Stimulated activated CD8-positive, alpha-beta memory T cell treated with anti-CD3 and anti-CD28 coated beads, Interleukin-2, amount 100 ng/mL, for 1 hour (primary cell): Measurements from ENCODE around the gene BANP.

Source experiments
- DNase-seq, 2 donors: peaks; one replicate each; pipeline ENCODE4 v3.0.0-alpha.2; 2020; ENCODE audit warnings: low read depth in 2 of 2

BANP gene

GRCh38 chr16:87951552-87952538 lies 611 bp downstream of the BANP start:
- no peak for DNase-seq

DNA sequence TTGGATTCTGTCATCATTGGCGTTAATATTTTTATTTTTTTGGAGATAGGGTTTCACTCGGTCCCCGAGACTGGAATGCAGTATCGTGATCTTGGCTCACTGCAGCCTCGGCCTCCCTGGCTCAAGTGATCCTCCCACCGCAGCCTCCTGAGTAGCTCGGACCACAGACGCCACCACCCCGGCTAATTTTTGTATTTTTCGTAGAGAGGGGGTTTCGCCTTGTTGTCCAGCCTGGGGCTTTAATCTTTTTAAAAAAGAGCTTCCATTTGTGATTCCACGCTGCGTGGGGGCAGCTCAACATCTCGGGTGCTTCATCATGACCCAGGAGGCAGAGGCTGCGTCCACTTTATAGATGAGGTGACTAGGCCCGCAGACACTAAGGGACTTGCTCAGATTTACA lies 1.5 kb downstream of the BANP start:
- DNase-seq = no peak

GRCh38 chr16:87953308-87954215 lies 2.3 kb downstream of the BANP start:
- no peak for DNase-seq

DNA sequence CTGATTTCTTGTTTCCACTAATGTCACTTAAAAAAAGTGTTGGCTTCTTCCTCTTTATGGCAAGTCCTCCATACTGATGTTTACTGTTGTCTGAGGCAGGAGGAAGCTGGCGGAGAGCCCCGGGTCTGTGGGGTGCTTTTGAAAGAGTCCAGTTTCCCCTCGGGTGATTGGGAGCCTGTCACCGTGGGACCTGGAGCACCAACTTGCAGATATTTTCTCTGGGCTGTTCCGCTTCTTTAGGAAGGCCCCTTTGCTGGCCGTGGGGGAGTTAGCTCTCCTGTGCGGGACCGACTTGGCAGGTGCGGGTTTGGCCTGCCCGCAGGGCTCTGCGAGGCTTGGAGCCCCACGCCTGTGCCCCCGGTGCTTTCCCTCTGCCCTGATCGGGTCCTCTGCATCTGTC lies 3.1 kb downstream of the BANP start:
- DNase-seq = no peak

DNA sequence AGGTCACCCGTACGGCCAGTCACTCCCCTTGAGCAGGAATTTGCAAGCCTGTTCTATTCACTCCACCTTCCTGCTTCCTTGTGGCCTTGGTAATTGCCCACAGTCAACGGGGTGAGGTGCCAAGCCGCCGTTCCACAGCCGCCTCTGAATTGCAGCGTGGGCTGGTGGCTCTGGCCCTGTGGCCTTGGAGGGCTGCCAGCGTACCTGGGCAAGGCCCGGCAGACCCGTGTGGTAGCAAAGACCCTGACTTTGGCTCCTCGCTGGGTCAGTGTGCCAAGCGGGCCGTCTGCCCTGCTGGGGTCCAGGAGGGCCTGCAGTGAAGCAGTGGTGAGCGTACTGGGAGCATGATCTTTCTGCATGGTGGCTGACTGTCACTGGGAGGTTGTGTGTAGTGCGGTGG lies 3.6 kb downstream of the BANP start:
- DNase-seq = no peak

DNA sequence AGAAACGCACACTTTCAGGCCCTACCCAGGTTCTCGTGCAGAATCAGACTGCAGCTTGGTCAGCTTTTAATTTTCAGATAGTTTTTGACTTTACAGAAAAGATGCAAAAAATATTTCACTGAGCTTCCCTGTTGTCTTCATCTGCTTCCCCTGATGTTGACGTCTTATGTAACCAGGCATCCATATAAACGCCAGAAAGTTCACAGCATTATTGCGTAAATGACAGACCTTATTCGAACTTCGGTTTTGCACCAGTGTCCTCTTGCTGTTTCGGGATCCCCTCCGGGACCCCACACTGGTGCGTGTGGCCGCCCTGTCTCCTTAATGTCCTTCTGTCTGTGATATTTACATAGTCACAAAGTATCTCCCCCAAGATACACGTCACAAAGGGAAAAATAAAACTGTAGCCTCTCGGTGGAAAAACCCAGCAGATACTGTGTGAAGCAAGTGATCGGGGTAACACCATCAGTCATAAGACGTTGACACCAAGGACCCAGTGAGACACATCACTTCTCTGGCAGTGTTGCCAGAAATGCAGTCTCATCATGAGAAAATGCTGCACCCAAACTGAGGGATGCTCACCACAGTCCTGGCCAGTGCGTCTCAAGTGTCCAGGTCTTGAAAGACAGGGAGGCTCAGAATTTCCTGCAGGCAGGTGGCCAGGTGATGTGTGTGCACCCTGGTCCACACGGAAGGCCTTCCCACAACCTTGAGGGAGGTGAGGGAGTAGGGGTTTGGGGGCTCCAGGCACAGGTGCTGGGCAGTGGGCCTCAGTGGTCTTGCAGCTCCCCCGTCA lies 4.3 kb downstream of the BANP start:
- no peak for DNase-seq

DNA sequence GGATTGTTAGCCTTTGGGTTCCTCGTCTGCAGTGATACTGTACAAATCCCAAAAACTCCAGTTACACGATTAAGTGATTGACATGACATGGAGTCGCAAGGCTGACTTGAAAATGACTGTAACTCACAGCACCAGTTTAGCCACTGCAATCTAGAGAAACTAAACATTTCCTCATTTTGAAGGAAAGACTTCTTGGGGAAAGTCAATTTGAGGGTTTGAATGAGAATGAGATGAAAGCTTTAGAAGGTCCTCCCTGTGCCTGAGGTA lies 4.8 kb downstream of the BANP start:
- DNase-seq = no peak

DNA sequence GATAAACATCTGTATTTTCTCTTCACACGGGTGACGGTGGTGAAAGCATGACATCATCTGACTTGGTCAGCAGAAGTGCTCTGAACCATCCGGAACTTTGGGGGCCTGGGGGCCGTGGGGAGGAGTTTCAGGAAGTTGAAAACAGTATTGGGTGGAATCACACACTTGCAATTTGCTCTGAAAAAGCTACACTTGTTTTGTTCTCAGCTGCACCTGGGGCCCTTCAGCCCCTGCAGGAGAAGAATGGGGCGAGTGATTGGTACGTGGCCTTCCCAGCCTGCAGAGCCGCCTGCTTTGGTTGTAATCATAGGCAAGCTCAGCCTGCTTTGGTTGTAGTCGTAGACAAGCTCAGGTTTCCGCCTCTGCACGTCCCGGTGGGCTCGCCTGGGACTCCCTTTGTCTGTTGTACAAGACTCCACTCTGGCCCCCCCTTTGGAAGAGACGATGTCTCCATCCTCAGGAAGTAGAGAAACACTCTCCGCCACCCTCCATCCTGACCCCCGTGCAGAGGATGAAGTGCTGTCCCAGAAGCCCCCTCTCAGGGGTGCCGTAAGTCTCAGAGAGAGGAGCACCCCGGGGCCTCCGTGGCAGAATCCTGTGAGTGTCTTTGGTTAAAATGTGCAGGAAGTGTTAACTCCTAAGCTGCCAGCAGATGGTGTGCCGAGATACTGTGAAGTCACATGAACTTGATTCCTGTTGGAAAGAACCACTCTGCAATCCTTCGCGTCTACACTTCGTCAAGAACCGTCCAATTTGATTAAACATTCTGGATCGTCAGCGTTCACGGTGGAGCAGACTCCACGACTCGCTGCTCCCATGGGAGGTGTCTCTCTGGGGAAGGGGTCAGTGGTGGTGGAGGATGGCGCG lies 5.4 kb downstream of the BANP start:
- peak in 1 of 2 donors; percentile 43 for DNase-seq

DNA sequence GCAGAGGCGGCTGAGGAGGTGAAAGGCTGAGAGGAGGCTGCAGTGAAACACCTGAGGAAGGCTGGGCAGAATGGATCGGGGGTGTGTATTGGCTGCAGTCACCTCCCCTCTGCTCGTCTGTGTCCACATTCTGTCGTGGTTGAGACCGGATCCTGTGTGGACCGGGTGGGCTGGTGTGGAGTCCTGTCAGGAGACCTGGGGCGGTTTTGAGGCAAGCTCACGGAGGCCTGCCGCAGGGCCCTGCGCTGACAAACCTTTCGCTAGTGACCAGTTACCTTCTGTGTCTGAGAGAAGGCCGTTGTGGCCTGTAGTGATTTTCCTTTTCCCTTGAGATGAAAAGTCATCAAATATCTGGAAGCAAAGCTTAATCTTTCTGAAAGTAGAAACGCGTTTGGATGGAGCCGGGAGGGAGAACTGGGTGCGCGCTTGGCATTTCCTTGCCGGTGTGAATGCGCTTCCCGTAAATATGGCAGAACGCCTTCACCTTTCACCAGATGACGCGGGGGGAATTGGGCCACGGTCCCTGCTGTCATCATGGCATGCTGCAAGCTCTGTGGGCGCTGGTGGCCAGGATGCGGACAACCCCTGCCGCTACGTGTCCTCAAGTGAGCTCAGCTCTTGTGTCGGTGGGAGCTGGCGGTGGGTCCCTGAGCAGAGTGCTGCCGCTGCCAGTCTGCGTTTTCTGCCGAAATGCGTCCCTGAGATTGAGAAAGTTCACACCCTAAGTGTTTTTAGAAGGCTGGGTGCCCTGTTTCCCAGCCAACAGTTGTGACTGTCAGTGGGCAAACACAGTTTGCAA lies 6.3 kb downstream of the BANP start:
- no peak for DNase-seq

- no peak for DNase-seq
Measured at GRCh38 chr16:87958632-87959031, 7.4 kb downstream of the BANP start.

DNA sequence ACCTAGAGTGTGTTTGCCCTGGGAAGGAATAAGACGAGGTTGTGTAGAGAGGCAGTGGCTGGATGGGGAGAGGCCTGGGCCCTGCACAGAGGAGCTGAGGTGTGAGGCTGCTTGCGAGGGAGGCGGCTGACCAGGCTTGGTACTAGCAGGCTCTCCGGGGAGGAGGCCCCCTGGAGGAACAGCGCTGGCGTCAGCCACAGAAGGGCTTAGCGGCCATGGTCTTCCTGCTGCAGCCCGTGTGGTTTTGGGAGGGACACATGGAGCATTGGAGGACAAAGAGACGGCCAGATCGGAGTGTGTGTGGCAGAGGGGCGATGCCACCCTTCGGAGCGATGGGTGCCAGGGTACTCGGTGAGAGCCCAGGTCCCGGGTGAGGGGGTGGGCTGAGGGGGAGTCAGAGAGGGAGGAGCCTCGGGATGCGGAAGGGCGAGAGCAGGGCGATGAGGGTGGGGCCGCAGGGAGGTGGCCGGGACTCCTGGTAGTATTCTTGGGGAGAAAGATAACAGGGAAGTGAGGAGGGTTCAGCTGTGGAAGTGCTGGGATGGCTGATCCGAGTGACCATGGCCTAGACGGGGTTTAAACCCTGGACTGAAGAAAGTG lies 8.3 kb downstream of the BANP start:
- no peak for DNase-seq

- no peak for DNase-seq
Measured at GRCh38 chr16:87960296-87960695, 9.1 kb downstream of the BANP start.

- DNase-seq = no peak
Measured at GRCh38 chr16:87960852-87961251, 9.6 kb downstream of the BANP start.

- DNase-seq = no peak
Measured at GRCh38 chr16:87961623-87962022, 10.4 kb downstream of the BANP start.

DNA sequence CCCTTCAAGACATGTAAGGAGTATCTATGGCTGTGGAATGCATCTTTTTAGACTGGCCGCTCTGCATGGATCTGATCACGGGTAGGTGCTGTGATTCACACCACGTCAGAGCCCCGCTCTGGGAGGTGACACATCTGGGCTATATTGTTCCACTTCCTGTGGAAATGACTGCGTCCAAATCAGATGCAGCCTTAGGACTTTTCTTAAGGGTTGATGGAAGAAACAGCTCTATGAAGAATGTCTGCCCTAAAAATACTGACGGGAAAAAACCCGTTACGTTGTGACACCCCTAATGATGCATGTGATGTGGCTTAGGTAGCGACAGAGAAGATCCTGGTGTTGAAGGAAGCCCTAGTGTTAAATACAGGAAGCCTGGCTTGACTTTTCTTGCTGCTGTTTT lies 12.2 kb downstream of the BANP start:
- DNase-seq = peak; percentile 50 to 55

DNA sequence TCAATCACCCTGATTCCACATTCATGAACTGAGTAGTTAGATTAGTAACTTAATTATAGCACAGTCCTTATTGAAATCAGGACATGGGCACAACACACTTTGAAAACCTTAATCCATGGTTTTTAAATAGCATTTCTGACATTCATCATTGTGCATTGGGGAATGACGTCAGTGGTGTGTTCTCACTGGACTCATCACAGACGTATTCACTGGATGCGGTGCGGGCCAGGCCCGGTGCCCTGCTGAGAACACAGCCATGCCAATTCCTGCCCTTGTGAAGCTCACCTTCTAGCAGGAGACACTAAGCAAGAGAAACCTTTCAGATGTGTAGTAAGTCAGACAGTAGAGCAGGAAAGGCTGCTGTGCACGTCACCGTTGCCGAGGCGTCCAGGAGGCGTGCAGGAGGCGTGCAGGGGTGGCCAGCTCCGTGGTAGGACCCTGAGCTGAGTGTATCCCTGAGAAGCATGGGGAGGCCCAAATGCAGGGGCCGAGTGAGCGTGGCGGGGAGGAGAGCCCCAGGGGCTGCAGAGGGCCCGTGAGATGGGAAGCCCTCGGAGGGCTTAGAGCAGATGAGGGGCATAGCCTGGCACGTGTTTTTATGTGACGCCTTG lies 12.9 kb downstream of the BANP start:
- DNase-seq = no peak

DNA sequence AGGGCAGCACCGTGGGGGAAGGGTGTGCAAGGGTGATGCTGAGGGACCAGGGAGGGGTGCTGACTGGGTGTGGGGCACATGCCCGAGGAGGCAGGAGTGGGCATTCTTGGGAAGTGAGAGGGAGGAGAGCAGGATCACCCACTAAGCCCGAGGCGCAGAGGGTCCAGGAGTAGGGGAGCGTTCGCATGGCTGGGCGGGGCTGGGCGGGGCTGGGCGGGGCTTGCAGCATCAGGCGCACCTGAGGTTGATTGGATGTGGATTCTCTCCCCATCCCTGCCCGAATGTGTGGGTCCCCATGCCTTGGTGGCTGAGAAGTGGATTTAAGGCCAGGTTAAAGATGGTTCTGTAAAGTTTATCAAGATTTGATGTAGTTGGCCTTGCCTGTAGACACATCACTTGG lies 14.2 kb downstream of the BANP start:
- no peak for DNase-seq

GRCh38 chr16:87966064-87966645 lies 14.9 kb downstream of the BANP start:
- no peak for DNase-seq

DNA sequence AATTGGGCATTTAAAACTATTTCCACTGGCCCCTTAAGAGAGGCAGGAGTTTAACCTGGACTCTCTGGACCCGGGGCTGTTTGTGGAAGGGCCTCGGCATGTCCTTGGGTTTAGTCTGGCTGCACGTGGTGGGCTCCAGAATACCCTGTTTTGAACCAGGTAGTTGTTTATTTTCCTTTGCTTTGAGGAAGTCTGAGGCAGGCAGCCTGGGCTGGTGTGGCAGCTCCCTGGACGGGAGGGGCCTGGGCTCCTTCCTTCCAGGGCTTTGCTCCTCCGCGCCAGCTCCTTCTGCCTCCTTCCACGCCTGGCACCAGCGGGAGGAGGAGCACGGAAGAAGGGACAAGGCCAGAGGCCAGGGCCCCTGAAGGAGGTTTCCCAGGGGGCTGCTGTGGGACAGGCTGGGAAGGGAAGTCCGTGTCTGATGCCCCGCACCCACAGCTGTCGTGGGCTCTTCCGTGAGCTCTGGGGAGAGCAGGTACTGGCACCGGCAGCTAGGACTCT lies 15.5 kb downstream of the BANP start:
- DNase-seq = no peak
